ELR (cell line): ENCODE measurements around the gene WRAP73.

Experiments
- DNase-seq: peaks from one replicate; pipeline ENCODE4 v3.0.0-alpha.2; 2015; ENCODE audit warnings: low read depth

WRAP73 gene, protein sequence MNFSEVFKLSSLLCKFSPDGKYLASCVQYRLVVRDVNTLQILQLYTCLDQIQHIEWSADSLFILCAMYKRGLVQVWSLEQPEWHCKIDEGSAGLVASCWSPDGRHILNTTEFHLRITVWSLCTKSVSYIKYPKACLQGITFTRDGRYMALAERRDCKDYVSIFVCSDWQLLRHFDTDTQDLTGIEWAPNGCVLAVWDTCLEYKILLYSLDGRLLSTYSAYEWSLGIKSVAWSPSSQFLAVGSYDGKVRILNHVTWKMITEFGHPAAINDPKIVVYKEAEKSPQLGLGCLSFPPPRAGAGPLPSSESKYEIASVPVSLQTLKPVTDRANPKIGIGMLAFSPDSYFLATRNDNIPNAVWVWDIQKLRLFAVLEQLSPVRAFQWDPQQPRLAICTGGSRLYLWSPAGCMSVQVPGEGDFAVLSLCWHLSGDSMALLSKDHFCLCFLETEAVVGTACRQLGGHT

DNA sequence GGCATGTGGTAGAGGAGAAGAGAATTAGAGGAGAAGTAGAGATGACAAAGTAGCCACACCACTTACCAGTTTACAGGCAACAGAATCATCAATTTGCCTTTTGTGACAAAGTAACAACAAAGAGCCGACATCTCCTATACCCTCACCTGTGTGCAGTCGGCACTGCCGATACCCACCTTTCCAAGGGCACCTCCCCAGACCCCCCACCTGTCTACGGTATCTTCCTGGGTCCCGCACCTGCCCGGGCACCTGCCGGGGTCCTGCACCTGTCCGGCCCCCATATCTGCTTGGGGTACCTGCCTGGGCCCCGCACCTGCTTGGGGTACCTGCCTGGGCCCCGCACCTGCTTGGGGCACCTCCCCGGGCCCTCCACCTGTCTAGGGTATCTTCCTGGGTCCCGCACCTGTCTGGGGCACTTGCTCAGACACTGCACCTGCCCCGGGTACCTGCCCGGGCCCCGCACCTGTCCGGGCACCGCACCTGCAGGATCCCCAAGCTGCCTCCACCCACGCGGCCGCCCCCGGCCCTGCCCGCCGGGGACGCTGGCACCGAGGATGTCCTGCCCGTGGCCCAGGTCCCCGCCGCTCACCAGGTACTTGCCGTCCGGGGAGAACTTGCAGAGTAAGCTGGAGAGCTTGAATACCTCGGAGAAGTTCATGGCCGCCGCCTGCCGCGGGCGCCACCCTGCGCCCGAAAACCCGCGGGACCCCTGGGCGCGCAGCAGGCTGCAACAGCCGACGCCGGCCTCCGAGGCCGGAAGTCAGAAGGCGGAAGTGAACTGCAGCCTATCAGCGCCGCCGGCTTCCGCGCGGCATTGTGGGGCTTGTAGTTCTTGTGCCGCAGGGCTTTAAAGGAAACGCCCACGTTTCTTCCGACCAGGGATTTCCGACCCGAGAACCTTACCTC, at the start of gene WRAP73:
TSS of gene WRAP73 (minus strand) at position 762 of the 906 bp plus-strand sequence. CDS start at position 658, 104 bp downstream.
- DNase-seq = peak; percentile 90

DNA sequence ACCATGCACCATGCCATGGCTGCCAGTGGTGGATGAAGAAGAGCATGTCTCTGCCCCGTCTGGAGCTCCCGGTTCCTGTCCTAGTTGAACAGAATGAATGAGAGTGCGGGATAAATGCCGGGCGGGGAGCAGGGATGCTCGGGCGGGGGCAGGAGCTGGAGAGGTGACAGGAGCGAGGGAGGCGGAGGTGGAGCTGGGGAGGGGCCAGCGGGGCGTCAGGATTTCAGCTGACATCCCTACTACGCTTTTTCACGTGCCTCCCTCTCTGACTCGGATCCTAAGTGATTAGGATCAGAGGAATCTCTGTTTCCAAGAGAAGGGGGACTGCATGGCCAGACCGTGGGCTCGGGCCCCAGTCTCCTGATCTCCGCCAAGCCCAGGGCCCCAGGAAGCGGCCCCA, 49.7 kb upstream of the WRAP73 start:
- no peak for DNase-seq

- DNase-seq = no peak
These were observed 48.9 kb upstream of the WRAP73 start for GRCh38 chr1:3698660-3699408.

DNA sequence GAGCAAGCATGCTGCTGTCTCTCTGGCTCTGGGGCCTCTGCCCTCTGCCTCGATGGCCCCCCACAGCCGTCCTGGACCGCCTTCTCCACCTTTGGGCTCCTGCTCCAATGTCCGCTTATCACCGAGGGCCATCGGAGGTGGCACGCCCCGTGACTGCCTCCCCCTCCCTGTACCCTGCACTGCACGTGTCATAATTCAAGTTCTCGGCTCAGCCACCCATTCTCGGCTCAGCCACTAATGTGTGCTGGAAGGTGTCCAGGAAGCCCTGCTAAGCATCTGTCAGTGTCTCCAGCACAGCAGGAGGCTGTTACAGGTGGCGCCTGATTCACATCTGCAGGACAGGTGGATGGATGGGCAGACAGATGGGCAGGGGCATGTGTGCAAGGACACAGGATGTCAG, 47.9 kb upstream of the WRAP73 start:
- no peak for DNase-seq

- no peak for DNase-seq
These were observed 47.2 kb upstream of the WRAP73 start for GRCh38 chr1:3697104-3697503.

- no peak for DNase-seq
These were observed 46.8 kb upstream of the WRAP73 start for GRCh38 chr1:3696689-3697088.

GRCh38 chr1:3695326-3696217, 45.7 kb upstream of the WRAP73 start:
- DNase-seq = peak; percentile 58

GRCh38 chr1:3693321-3693720, 43.4 kb upstream of the WRAP73 start:
- DNase-seq = no peak

GRCh38 chr1:3692598-3692997, 42.7 kb upstream of the WRAP73 start:
- no peak for DNase-seq

GRCh38 chr1:3691421-3692204, 41.7 kb upstream of the WRAP73 start:
- DNase-seq = no peak

- DNase-seq = no peak
These were observed 40.6 kb upstream of the WRAP73 start for GRCh38 chr1:3690282-3691065.

GRCh38 chr1:3689138-3689750, 39.3 kb upstream of the WRAP73 start:
- no peak for DNase-seq

DNA sequence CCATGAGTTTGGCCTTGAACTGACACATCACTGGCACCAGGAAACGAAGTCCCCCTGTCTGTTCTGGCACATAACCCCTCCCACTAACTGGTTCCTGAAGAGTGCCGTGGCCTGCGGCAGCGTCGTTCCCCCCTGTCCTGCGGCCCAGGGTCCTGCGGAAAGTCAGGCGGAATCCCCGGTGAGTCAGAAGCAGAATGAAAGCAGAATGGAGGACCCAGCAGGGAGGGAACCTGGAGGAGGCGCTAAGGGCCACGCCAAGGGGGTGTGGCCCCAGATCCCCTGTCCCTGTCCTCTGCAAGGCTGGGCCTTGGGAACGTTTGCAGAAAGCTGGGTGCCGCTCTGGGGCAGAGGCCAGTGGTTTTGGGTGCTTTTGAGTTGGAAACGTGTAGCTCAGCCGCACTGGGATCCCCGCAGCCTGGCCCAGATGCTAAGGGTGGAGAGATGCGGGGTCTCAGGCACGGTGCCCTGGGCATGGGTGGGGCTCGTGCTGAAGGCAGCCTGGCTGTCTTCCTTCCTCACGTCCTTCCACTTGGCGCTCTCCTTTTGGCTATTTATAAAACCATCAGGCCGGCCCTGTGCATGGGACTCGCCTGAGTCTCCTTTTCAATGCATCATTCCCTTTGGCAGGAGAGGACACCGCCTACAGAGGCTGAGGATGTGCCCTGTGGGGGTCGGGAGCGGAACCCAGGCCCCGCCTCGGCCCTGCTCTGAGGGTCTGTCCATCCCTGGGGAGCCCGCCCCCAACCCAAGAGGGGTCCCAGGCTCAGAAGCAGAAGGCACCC, 38.6 kb upstream of the WRAP73 start:
- no peak for DNase-seq

DNA sequence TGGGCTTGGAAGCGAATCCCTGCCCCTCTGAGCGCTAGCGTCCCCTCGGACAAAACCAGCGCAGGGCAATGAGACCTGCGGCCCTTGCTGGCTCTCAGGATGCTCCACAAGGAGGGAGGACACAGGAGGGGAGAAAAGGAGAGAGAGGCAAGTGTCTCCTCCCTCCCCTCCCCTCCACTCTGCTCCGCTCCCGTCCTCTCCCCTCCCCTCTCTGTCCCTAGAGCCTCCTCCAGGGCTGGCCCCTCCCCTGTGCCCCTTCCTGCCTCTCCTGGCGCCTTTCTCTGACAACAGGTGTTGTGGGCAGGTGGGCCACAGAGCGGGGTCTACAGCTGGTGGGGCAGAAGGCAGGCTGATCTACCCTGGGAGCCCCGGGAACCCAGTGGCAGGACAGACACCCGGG, 37.6 kb upstream of the WRAP73 start:
- DNase-seq = no peak

GRCh38 chr1:3685906-3686305, 36.0 kb upstream of the WRAP73 start:
- DNase-seq = no peak

DNA sequence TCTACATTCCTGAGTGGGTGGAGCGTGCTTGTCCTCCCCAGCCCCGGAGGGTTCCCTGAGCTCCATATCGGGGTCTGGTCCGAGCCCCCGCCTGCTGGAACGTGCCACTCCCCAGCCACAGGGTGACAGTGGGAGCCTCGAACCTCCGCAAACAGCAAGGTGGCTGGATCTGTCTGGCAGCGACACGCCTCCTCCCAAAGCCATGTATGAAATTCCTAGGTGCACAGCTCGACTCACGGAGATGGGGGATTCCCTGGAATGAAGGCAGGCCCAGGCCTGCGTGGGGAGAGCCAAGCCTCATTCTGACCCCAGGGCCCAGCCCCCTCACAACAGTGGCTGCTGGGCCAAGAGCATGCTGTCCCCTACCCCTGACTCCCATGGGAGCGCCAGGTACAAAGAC, 35.3 kb upstream of the WRAP73 start:
- DNase-seq = no peak

GRCh38 chr1:3683992-3684391, 34.1 kb upstream of the WRAP73 start:
- peak; percentile 25 for DNase-seq

GRCh38 chr1:3683197-3683596, 33.3 kb upstream of the WRAP73 start:
- no peak for DNase-seq
